HEK293T (cell line): ENCODE measurements around the gene PSMB3.

ENCODE experiments used
- CTCF ChIA-PET: fragments of 350-600 bp; formaldehyde crosslinking; extraction: SDS; loops from one replicate; lab custom pipeline; 2021; ENCODE audit warnings: antibody characterized with exemption, inconsistent platforms; lab: Yijun Ruan, JAX
- POLR2A ChIA-PET: fragments of 350-600 bp; formaldehyde crosslinking; extraction: SDS; loops from one replicate; lab custom pipeline; 2020; ENCODE audit warnings: antibody characterized with exemption, inconsistent platforms; lab: Yijun Ruan, JAX
- DNase-seq: peaks from one replicate; pipeline ENCODE4 v3.0.0; 2012; ENCODE audit warnings: mixed read lengths; ENCODE audit errors: extremely low spot score
- ARNT ChIP-seq: fragments of 450-650 bp; IDR thresholded peaks from 2 replicates; pipeline ENCODE4 v1.6.1; 2017; ENCODE audit warnings: mild to moderate bottlenecking
- BHLHE40 ChIP-seq: fragments of 450-650 bp; IDR thresholded peaks from 2 replicates; pipeline ENCODE4 v1.6.1; 2016; ENCODE audit warnings: mild to moderate bottlenecking, moderate library complexity, borderline replicate concordance
- CTBP1 ChIP-seq: fragments of 450-650 bp; IDR thresholded peaks from 2 replicates; pipeline ENCODE4 v1.6.1; 2016; ENCODE audit warnings: borderline replicate concordance
- ELF4 ChIP-seq: fragments of 450-650 bp; IDR thresholded peaks from 2 replicates; pipeline ENCODE4 v1.6.1; 2017; ENCODE audit warnings: antibody characterized with exemption
- FOXK2 ChIP-seq: fragments of 450-650 bp; IDR thresholded peaks from 2 replicates; pipeline ENCODE4 v1.6.1; 2016; ENCODE audit warnings: mild to moderate bottlenecking
- FOXM1 ChIP-seq: fragments of 450-650 bp; IDR thresholded peaks from 2 replicates; pipeline ENCODE4 v1.6.1; 2017; ENCODE audit warnings: mild to moderate bottlenecking, borderline replicate concordance
- HDGF ChIP-seq: fragments of 450-650 bp; IDR thresholded peaks from 2 replicates; pipeline ENCODE4 v1.6.1; 2017; ENCODE audit warnings: antibody characterized with exemption, borderline replicate concordance
- L3MBTL2 ChIP-seq: fragments of 450-650 bp; conservative IDR thresholded peaks from 2 replicates; pipeline ENCODE4 v1.6.1; 2016; ENCODE audit warnings: mild to moderate bottlenecking
- LEF1 ChIP-seq: fragments of 450-650 bp; IDR thresholded peaks from 2 replicates; pipeline ENCODE4 v1.6.1; 2017; ENCODE audit warnings: mild to moderate bottlenecking, borderline replicate concordance
- NFRKB ChIP-seq: fragments of 450-650 bp; IDR thresholded peaks from 2 replicates; pipeline ENCODE4 v1.6.1; 2016; ENCODE audit warnings: mild to moderate bottlenecking, moderate library complexity
- SP1 ChIP-seq: fragments of 450-650 bp; IDR thresholded peaks from 2 replicates; pipeline ENCODE4 v1.6.1; 2017
- SUZ12 ChIP-seq: fragments of 450-650 bp; IDR thresholded peaks from 2 replicates; pipeline ENCODE4 v1.6.1; 2016; ENCODE audit warnings: mild to moderate bottlenecking
- TARDBP ChIP-seq: fragments of 450-650 bp; IDR thresholded peaks from 2 replicates; pipeline ENCODE4 v1.6.1; 2016
- ZNF384 ChIP-seq: fragments of 450-650 bp; IDR thresholded peaks from 2 replicates; pipeline ENCODE4 v1.6.1; 2016
- TF ChIP-seq, protein P1 (sequence below): fragments of 450-650 bp; IDR thresholded peaks from 2 replicates; pipeline ENCODE4 v1.6.1; 2016

PSMB3 gene

DNA sequence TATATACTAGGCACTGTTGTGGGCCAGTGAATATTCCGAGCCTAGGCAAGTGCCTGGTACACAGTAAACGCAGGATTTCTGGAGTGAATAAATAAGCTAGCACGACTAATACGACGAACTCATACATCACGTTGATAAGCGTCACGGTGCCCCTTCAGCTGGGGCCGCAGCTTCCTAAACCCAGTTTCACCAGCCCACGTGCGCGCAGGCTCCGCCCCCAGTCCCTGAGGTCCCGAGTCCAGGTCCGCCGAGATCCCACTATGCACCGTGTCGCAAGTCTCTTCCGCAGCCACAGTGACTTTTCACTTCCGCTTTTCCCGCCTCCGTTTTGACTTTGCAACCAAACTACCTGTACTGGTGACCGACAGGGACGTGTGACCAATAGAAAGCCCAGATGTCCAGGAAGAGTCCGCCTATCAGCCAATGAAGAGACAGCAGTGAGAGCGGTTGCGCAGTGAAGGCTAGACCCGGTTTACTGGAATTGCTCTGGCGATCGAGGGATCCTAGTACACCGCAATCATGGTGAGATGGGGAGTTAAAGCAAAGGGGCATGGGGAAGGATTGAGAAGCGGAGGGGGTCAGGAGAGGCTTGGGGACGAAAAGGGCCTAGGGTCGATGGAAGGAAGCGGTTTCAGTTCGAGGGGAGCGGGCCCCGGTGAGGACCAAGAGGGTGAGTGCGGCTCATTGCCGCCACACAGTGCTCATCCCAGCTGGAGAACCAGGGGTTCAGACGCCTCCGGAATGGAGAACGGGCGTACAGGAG is at the start of gene PSMB3:
Gene PSMB3, plus strand, starts transcription at position 434 of the 763 bp plus-strand sequence. Its CDS starts 86 bp downstream, at position 520.
- TF ChIP-seq ELF4 (peak; percentile 92), NFRKB (no peak), CTBP1 (no peak), L3MBTL2 (peak; percentile 79; the same call in 1 of the 2 replicates), SUZ12 (no peak)
- TF ChIP-seq, protein P1, sequence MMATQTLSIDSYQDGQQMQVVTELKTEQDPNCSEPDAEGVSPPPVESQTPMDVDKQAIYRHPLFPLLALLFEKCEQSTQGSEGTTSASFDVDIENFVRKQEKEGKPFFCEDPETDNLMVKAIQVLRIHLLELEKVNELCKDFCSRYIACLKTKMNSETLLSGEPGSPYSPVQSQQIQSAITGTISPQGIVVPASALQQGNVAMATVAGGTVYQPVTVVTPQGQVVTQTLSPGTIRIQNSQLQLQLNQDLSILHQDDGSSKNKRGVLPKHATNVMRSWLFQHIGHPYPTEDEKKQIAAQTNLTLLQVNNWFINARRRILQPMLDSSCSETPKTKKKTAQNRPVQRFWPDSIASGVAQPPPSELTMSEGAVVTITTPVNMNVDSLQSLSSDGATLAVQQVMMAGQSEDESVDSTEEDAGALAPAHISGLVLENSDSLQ = peak; percentile 100
- POLR2A ChIA-PET = interaction anchor here (0.5 to 2.1 kb wide), 39 partner anchors 9 to 448 kb away, joined by 3 to 15 read pairs (median 4); partner anchors contain the start of genes CWC25, LASP1, MLLT6 and PIP4K2B
- peak; percentile 87 for DNase-seq
- CTCF ChIA-PET = interaction anchor here (0.7 to 1.8 kb wide), 4 partner anchors 9 to 230 kb away, joined by 3 to 5 read pairs (median 3); no protein-coding TSS in a partner anchor

DNA sequence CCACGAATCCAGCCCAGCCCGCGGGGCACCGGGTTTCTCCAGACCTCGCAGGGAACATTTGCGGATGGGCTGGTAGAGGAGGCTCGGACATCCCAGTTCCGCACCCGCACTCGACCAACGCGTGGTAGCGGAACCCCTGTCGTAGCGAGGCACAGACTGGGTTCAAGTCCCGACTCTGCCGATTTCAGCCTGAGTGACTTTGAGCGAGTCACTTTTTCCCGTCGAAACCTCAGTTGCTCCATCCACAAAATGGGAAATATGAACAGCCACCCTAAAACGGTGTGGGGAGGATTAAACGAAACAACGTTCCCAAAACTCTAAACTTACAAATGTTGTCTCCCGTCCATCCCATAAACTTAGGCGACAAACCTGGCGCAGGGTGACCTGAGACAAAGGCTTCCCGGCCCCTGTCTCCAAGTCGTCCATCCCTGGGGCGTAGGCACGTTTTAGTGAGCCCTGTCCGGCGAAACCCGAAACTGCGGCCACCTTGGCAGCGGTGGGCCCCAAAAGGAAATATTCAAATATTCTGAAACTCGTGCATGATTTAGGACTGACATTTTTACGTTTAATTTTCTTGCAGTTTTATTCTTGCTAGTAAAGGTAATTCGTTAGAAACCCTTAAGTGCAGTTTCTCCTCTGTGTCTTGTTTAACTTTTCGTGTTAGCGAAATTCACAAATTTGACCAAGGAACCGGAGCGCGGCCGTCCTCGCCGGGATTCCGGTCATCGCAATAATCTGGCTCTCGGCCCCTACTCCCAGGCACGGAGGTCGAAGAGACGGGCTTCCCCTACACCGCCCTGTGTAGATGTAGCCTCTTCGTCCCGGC is 49.4 kb upstream of the PSMB3 start:
- ChIA-PET CTCF (no interaction called here), POLR2A (interaction anchor here (1.2 to 2.8 kb wide), 7 partner anchors 13 to 151 kb away, joined by 3 to 12 read pairs (median 6); partner anchors contain the start of genes CISD3, PSMB3 and RPL23)
- TF ChIP-seq FOXM1 (no peak), ELF4 (no peak), CTBP1 (no peak), NFRKB (no peak), ZNF384 (no peak), BHLHE40 (no peak), SUZ12 (no peak), TARDBP (no peak), ARNT (no peak), LEF1 (no peak), SP1 (no peak), HDGF (no peak)
- TF ChIP-seq, protein P1 = no peak; the same call in 1 of the 2 replicates
- DNase-seq = no peak

DNA sequence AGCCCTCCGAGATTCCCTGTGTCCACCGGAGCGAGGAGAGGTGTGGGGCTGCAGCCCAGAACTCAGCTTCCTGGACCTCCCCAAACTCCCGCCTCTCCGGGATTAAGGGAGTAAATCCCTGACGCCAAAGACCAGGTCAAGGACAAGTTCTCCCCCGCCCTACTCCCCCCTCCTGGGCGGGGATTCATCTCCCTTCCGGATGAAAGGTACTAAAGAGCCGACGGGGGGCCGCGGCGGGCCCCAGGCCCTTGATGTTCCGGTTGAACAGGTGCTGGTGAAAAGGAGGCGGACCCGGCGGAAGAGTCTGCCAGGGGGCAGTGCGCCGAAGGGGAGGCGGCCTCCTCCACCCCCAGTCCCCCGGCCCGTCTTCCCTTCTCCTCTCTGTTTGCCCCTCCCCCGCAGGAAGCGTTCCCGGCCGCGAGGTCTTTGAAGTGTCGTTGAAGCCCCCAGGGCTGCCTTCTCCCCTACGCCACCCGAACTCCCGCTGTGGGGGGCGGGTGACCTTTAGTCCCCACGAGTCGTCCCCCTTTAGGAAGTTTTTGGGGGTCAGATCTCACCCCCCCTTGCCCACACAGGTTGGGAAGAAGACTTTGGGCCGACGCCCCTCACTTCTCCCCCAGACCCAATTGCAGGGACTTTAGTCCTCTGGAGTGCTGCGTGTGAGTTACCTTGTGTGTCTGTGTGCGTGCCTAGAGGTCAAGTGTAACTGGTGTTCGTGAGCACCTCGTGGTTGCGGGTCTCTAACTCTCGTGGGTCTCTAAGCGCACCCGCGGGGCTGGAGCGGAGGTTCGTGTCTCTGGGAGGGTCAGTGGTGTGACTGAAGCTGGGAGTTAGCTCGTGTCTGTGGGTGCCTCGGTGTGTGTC is 48.6 kb upstream of the PSMB3 start:
- CTCF ChIA-PET = interaction anchor here (1.1 kb wide), 1 partner anchor 27 kb away, joined by 3 read pairs; no protein-coding TSS in a partner anchor
- POLR2A ChIA-PET = interaction anchor here (0.7 to 2.8 kb wide), 18 partner anchors 8 to 166 kb away, joined by 3 to 12 read pairs (median 5); partner anchors contain the start of genes CISD3, EPOP, LASP1 and PSMB3
- DNase-seq = peak; percentile 27
- TF ChIP-seq, protein P1 = no peak
- TF ChIP-seq LEF1 (no peak), FOXK2 (no peak), TARDBP (peak; percentile 27; the same call in 1 of the 2 replicates), FOXM1 (no peak), ELF4 (no peak; the same call in 1 of the 2 replicates), BHLHE40 (no peak), L3MBTL2 (peak; percentile 60), ARNT (no peak)

DNA sequence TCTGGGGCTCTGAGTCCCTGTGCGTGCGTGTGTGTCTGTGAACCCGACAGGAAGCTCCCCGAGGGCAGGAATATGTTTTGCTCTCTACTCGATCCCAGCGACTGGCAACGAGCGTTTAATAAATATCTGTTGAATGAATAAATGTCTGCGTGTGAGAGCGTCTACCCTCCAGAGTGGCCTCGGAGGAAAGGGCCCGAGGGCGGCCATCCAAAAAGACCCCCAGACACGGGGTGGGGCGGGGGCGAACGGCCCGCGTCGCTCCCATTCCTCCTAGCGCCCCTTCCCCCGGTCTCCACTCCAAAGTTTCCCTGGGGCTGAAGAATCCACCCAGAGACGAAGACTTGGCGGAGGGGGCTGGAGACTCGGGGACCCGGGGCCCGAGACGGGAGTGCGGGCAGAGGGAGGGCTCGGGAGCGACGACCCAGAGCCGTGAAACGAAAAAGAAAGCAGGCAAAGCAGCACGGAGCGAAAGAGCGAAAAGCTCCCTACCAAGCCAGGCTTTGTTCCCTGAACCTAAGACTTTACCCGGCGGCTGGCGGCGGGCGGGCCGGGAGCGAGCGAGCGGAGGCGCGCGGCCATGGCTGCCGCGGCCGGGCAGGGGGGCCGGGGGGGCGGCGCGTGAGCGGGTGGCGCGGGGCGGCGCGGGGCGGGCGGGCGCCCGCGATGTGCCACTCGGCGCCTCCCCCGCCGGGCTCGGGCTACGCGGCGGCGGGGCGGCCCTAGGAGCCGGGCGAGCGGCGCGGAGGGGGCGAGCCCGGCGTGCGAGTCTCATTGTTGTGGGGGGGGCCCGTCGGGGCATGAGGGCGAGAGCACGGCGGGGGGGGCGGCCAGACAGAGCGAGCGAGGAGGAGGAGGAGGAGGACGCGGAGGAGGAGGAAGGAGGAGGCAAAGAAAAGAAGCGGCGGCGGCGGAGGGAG is 47.7 kb upstream of the PSMB3 start, which contains the start of gene MLLT6:
Gene MLLT6, plus strand, starts transcription at position 668 of the 917 bp plus-strand sequence. CDS start 360 bp downstream, outside the sequence.
- DNase-seq = peak; percentile 69
- ChIA-PET CTCF (interaction anchor here (0.6 to 1.1 kb wide), 2 partner anchors 28 to 40 kb away, joined by 3 read pairs; no protein-coding TSS in a partner anchor), POLR2A (interaction anchor here (0.7 to 2.8 kb wide), 18 partner anchors 9 to 165 kb away, joined by 3 to 12 read pairs (median 5); partner anchors contain the start of genes EPOP, LASP1, PSMB3 and RPL23)
- TF ChIP-seq SUZ12 (no peak), L3MBTL2 (no peak), SP1 (no peak), CTBP1 (no peak), NFRKB (no peak), LEF1 (no peak), BHLHE40 (no peak)
